Measurements from ENCODE around the gene EXOC3.

The EXOC3 gene

DNA sequence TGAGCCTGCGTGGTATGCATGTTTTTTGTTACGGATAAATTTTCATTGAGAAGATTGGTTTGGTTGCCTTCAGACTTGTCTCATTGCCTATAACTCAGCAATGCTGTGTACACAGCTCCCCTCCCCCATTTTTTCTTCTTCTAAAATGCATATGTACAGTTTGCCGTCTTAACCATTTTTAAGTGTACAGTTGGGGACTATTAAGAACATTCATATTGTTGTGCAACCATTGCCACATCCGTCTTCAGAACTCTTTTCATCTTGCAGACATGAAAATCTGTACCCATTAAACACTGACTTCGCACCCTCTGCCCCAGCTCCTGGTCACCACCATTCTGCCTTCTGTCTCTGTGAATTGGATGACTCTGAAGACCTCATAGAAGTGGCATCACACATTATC, 6.2 kb downstream of the EXOC3 start:
- Histone ChIP-seq H3K36me3 (ENCODE audit: insufficient read depth, low read length) (peaks cover 62% of the 10 kb centered on the region; the same call in 1 of the 2 replicates), H4K20me1 (ENCODE audit: insufficient read depth, low read length, poor library complexity, severe bottlenecking) (peaks cover 9% of the 10 kb centered on the region), H3K27me3 (ENCODE audit: insufficient read depth, low read length, poor library complexity, severe bottlenecking) (no peaks in the 10 kb centered on the region), H3K9ac (ENCODE audit: low read depth, low read length, poor library complexity, severe bottlenecking) (no peak overlapping the region), H3K4me3 (ENCODE audit: low read length, poor library complexity, severe bottlenecking) (no peak overlapping the region), H3K79me2 (ENCODE audit: insufficient read depth, low read length) (peaks cover 36% of the 10 kb centered on the region), H3K4me2 (ENCODE audit: low read depth, low read length, poor library complexity, severe bottlenecking) (no peak overlapping the region), H3F3A (ENCODE audit: low read depth) (no peaks in the 10 kb centered on the region), H3K4me1 (ENCODE audit: insufficient read depth, low read length, poor library complexity, severe bottlenecking) (peaks cover 33% of the 10 kb centered on the region), H2AFZ (ENCODE audit: low read length) (no peak overlapping the region), H3K9me2 (replicated peaks; ENCODE audit: low read depth, low read length) (no peaks in the 10 kb centered on the region), H3K9me3 (ENCODE audit: insufficient read depth, low read depth, low read length) (peaks cover 16% of the 10 kb centered on the region; the same call in 1 of the 2 replicates)
- no peak for TF ChIP-seq EZH2phosphoT487 (IDR thresholded peaks at IDR 0.05; ENCODE audit: borderline replicate concordance)
- TF ChIP-seq, protein P1, sequence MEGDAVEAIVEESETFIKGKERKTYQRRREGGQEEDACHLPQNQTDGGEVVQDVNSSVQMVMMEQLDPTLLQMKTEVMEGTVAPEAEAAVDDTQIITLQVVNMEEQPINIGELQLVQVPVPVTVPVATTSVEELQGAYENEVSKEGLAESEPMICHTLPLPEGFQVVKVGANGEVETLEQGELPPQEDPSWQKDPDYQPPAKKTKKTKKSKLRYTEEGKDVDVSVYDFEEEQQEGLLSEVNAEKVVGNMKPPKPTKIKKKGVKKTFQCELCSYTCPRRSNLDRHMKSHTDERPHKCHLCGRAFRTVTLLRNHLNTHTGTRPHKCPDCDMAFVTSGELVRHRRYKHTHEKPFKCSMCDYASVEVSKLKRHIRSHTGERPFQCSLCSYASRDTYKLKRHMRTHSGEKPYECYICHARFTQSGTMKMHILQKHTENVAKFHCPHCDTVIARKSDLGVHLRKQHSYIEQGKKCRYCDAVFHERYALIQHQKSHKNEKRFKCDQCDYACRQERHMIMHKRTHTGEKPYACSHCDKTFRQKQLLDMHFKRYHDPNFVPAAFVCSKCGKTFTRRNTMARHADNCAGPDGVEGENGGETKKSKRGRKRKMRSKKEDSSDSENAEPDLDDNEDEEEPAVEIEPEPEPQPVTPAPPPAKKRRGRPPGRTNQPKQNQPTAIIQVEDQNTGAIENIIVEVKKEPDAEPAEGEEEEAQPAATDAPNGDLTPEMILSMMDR (conservative IDR thresholded peaks at IDR 0.05; ENCODE audit: low read length): no peak

DNA sequence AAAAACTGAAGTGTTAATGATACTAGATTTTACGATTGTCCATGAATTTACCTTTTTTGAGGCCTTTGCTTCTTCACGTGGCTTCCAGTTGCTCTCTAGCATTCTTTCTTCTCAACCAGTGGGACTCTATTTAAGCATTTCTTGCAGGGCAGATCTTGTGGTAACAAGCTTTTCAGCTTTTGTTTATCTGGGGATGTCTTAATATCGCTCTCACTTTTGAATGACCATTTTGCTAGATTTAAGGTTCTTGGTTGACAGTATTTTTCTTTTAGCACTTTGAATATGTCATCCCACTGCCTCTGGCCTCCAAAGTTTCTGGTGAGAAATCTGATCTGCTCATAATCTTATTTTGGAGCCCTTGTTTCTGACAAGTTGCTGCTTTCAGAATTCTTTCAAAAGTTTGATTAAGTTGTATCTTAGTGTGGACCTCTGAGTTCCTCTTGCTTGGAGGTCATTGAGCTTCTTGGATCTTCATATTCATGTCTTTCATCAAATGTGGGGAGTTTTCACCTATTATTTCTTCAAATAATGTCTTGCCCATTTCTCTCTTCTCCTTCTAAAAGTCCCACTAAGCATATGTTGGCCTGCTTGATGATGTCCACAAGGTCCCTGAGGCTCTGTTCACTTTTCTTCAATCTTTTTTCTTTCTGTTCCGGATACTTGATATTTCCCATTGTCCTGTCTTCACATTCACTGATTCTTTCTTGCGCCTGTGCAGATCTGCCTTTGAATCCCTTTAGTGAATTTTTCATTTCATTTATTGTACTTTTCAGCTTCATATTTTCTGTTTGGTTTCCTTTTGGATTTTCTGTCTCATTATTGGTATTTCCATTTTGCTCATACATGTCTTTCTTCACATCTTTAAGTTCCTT, 8.8 kb downstream of the EXOC3 start:
- H3K9me3 ChIP-seq (ENCODE audit: insufficient read depth, low read depth, low read length): peaks cover 16% of the 10 kb centered on the region; the same call in 1 of the 2 replicates
- no peaks in the 10 kb centered on the region for H3F3A ChIP-seq (ENCODE audit: low read depth)
- H3K4me3 ChIP-seq (ENCODE audit: low read length, poor library complexity, severe bottlenecking): no peak overlapping the region
- H3K9ac ChIP-seq (ENCODE audit: low read depth, low read length, poor library complexity, severe bottlenecking): no peak overlapping the region
- H3K27me3 ChIP-seq (ENCODE audit: insufficient read depth, low read length, poor library complexity, severe bottlenecking): no peaks in the 10 kb centered on the region
- no peak overlapping the region for H3K4me2 ChIP-seq (ENCODE audit: low read depth, low read length, poor library complexity, severe bottlenecking)
- H3K9me2 ChIP-seq (replicated peaks; ENCODE audit: low read depth, low read length): no peaks in the 10 kb centered on the region
- peaks cover 27% of the 10 kb centered on the region for H3K4me1 ChIP-seq (ENCODE audit: insufficient read depth, low read length, poor library complexity, severe bottlenecking)
- H3K36me3 ChIP-seq (ENCODE audit: insufficient read depth, low read length): peaks cover 68% of the 10 kb centered on the region; the same call in 1 of the 2 replicates
- TF ChIP-seq, protein P1 (conservative IDR thresholded peaks at IDR 0.05; ENCODE audit: low read length): no peak
- TF ChIP-seq EZH2phosphoT487 (IDR thresholded peaks at IDR 0.05; ENCODE audit: borderline replicate concordance): no peak
- H4K20me1 ChIP-seq (ENCODE audit: insufficient read depth, low read length, poor library complexity, severe bottlenecking): peaks cover 13% of the 10 kb centered on the region
- H2AFZ ChIP-seq (ENCODE audit: low read length): no peak overlapping the region
- H3K79me2 ChIP-seq (ENCODE audit: insufficient read depth, low read length): peaks cover 45% of the 10 kb centered on the region; the same call in 1 of the 2 replicates

DNA sequence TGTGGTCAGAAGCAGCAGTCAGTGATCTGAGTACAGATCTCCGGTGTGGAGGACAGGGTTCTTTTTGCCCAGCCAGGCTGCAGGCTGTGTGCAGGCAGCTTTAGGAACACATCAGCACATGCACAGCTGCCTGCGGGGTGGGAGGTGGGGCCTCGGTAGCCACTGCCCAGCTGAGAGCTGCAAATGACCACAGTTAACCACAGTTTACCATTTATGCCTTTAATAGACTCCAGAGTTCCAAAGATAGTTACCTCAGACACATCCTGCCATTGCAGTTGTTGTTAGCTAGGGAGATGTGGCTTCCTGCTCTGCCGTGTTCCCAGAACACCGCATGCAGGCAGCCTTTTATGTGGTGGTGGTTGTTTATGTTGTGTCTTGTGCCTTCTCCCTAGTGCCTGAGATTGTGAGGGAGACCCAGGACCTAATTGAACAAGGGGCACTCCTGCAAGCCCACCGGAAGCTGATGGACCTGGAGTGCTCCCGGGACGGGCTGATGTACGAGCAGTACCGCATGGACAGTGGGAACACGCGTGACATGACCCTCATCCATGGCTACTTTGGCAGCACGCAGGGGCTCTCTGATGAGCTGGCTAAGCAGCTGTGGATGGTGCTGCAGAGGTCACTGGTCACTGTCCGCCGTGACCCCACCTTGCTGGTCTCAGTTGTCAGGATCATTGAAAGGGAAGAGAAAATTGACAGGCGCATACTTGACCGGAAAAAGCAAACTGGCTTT, 10.2 kb downstream of the EXOC3 start:
- TF ChIP-seq, protein P1 (conservative IDR thresholded peaks at IDR 0.05; ENCODE audit: low read length): no peak
- TF ChIP-seq EZH2phosphoT487 (IDR thresholded peaks at IDR 0.05; ENCODE audit: borderline replicate concordance): no peak
- Histone ChIP-seq H3K4me2 (ENCODE audit: low read depth, low read length, poor library complexity, severe bottlenecking) (peak overlapping the region; percentile 56), H3K79me2 (ENCODE audit: insufficient read depth, low read length) (peaks cover 35% of the 10 kb centered on the region; the same call in 1 of the 2 replicates), H3K4me1 (ENCODE audit: insufficient read depth, low read length, poor library complexity, severe bottlenecking) (peaks cover 24% of the 10 kb centered on the region), H4K20me1 (ENCODE audit: insufficient read depth, low read length, poor library complexity, severe bottlenecking) (peaks cover 8% of the 10 kb centered on the region), H3F3A (ENCODE audit: low read depth) (no peaks in the 10 kb centered on the region), H3K4me3 (ENCODE audit: low read length, poor library complexity, severe bottlenecking) (peak overlapping the region; percentile 19), H2AFZ (ENCODE audit: low read length) (no peak overlapping the region), H3K27me3 (ENCODE audit: insufficient read depth, low read length, poor library complexity, severe bottlenecking) (no peaks in the 10 kb centered on the region), H3K9me3 (ENCODE audit: insufficient read depth, low read depth, low read length) (peaks cover 16% of the 10 kb centered on the region; the same call in 1 of the 2 replicates), H3K9ac (ENCODE audit: low read depth, low read length, poor library complexity, severe bottlenecking) (no peak overlapping the region), H3K9me2 (replicated peaks; ENCODE audit: low read depth, low read length) (no peaks in the 10 kb centered on the region), H3K36me3 (ENCODE audit: insufficient read depth, low read length) (peaks cover 68% of the 10 kb centered on the region; the same call in 1 of the 2 replicates)
